HCT116 (cell line): ENCODE data around the gene TMEM187. TPM values are rescaled to one million over a fixed set of nuclear protein-coding genes. Genes with fewer than 3 reads are reported as not detected.

Experiments
- ATAC-seq: fragments of 200-7000 bp; cut with Tn5 transposase; 2 replicates; pipeline ENCODE4 v1.9.1; 2020; ENCODE audit warnings: mild to moderate bottlenecking, moderate library complexity
- BruUV-seq: library from RNA; stranded (reverse); fragments of 400-500 nt; replicated peaks from 2 replicates; lab custom pipeline; 2021; lab: Mats Ljungman, UMichigan
- CTCF ChIA-PET: fragments of 300-600 bp; sonication (Branson Sonifier 250); formaldehyde crosslinking; loops from one replicate; lab custom pipeline; 2021; ENCODE audit warnings: antibody characterized with exemption; lab: Charles Lee
- POLR2A ChIA-PET: fragments of 300-600, 350-600 bp; sonication (Branson Sonifier 250); formaldehyde crosslinking; loops from one replicate; lab custom pipeline; 2021; ENCODE audit warnings: antibody characterized with exemption; lab: Charles Lee
- RAD21 ChIA-PET, 2 experiments: fragments of 300-600 bp; sonication (Branson Sonifier 250); formaldehyde crosslinking; loops; one replicate each; lab custom pipeline; 2023; ENCODE audit warnings: low total read pairs in 2 of 2; ENCODE audit not compliant: uncharacterized antibody in 2 of 2, unreplicated experiment in 2 of 2, low non-redundant PET in 1 of 2; lab: Charles Lee
- DNase-seq: peaks from one replicate; pipeline ENCODE4 v3.0.0-alpha.2; 2010; ENCODE audit warnings: low read depth, low spot score
- H2AFZ ChIP-seq: fragments of 200-600 bp; shearing (Covaris generic), sonication (generic); 2 replicates; pipeline ENCODE4 v1.6.1; 2017; ENCODE audit warnings: low read depth, mixed run types, mixed read lengths, antibody characterized with exemption, low read length; ENCODE audit not compliant: poor library complexity, severe bottlenecking
- H3K27ac ChIP-seq: 2 replicates; pipeline ENCODE4 v1.5.1; 2012; ENCODE audit warnings: low read depth, low read length
- H3K27me3 ChIP-seq: fragments of 200-600 bp; sonication (generic); 2 replicates; pipeline ENCODE4 v1.6.1; 2016; ENCODE audit warnings: mixed run types, low read length, mixed read lengths; ENCODE audit not compliant: insufficient read depth
- H3K36me3 ChIP-seq, 2 experiments: fragments of 200-500 bp in 1 of 2; fragments of 200-600 bp in 1 of 2; sonication (Bioruptor generic) in 1 of 2; sonication (generic) in 1 of 2; 2 replicates each; pipeline versions ENCODE4 v1.5.1 to v1.6.1; 2014 to 2016; ENCODE audit warnings: low read length in 2 of 2, inconsistent platforms in 1 of 2, mixed read lengths in 1 of 2, mixed run types in 1 of 2; ENCODE audit not compliant: insufficient read depth in 2 of 2, control insufficient read depth in 1 of 2
- H3K4me1 ChIP-seq, 2 experiments: fragments of 200-600 bp in 1 of 2; sonication (generic) in 1 of 2; 2 replicates each; pipeline versions ENCODE4 v1.5.1 to v1.6.1; 2012 to 2017; ENCODE audit warnings: low read length in 2 of 2, inconsistent platforms in 1 of 2, mild to moderate bottlenecking in 1 of 2, mixed read lengths in 1 of 2, mixed run types in 1 of 2, moderate library complexity in 1 of 2; ENCODE audit not compliant: insufficient read depth in 2 of 2, control insufficient read depth in 1 of 2
- H3K4me2 ChIP-seq: fragments of 200-600 bp; sonication (generic); 2 replicates; pipeline ENCODE4 v1.6.1; 2017; ENCODE audit warnings: mixed run types, low read length, mixed read lengths
- H3K4me3 ChIP-seq, 2 experiments: fragments of 200-600 bp in 1 of 2; sonication (generic) in 1 of 2; replicated peaks in 1 of 2; 2 replicates each; pipeline ENCODE4 v1.5.1; 2011 to 2016; ENCODE audit warnings: low read length in 2 of 2, control low read depth in 1 of 2, low read depth in 1 of 2, mild to moderate bottlenecking in 1 of 2, mixed read lengths in 1 of 2, mixed run types in 1 of 2
- H3K79me2 ChIP-seq: fragments of 200-600 bp; sonication (generic); 2 replicates; pipeline ENCODE4 v1.6.1; 2017; ENCODE audit warnings: mild to moderate bottlenecking, mixed run types, low read length, moderate library complexity, mixed read lengths; ENCODE audit not compliant: insufficient read depth
- H3K9ac ChIP-seq: fragments of 200-600 bp; sonication (generic); 2 replicates; pipeline ENCODE4 v1.6.1; 2016; ENCODE audit warnings: low read length, mixed read lengths
- H3K9me2 ChIP-seq: fragments of 200-600 bp; sonication (generic), shearing (Covaris generic); 2 replicates; pipeline ENCODE4 v1.6.1; 2017; ENCODE audit warnings: mixed run types, mild to moderate bottlenecking, moderate library complexity; ENCODE audit not compliant: insufficient read depth
- H3K9me3 ChIP-seq, 2 experiments: fragments of 200-500 bp in 1 of 2; fragments of 200-600 bp in 1 of 2; sonication (Bioruptor generic) in 1 of 2; sonication (generic) in 1 of 2; 2 replicates each; pipeline ENCODE4 v1.6.1; 2014 to 2017; ENCODE audit warnings: low read length in 2 of 2, mixed read lengths in 2 of 2, inconsistent platforms in 1 of 2, low read depth in 1 of 2, mild to moderate bottlenecking in 1 of 2, mixed run types in 1 of 2, moderate library complexity in 1 of 2; ENCODE audit not compliant: control insufficient read depth in 1 of 2, insufficient read depth in 1 of 2
- H4K20me1 ChIP-seq: fragments of 200-600 bp; sonication (generic), shearing (Covaris generic); 2 replicates; pipeline ENCODE4 v1.6.1; 2017; ENCODE audit warnings: mixed run types, mild to moderate bottlenecking, moderate library complexity; ENCODE audit not compliant: insufficient read depth
- EZH2phosphoT487 ChIP-seq: fragments of 200-600 bp; IDR thresholded peaks from 2 replicates; pipeline ENCODE4 v1.6.1; 2018; ENCODE audit warnings: antibody characterized with exemption, borderline replicate concordance
- JUND ChIP-seq: IDR thresholded peaks from 2 replicates; pipeline ENCODE4 v1.6.1; 2012
- POLR2A ChIP-seq: IDR thresholded peaks from 2 replicates; pipeline ENCODE4 v1.7.0; 2011; ENCODE audit warnings: borderline replicate concordance; ENCODE audit not compliant: insufficient read depth, insufficient read length; ENCODE audit errors: extremely low read depth
- SRF ChIP-seq: IDR thresholded peaks from 2 replicates; pipeline ENCODE4 v1.6.1; 2012; ENCODE audit warnings: low read depth
- ZBTB33 ChIP-seq: IDR thresholded peaks from 2 replicates; pipeline ENCODE4 v1.6.1; 2011; ENCODE audit warnings: mild to moderate bottlenecking, low read length, moderate library complexity; ENCODE audit not compliant: insufficient replicate concordance; ENCODE audit errors: extremely low read depth
- ZNF274 ChIP-seq: fragments of 200-500 bp; sonication (Bioruptor generic); IDR thresholded peaks from 2 replicates; pipeline ENCODE4 v1.6.1; 2014; ENCODE audit warnings: mild to moderate bottlenecking, low read depth, low read length, inconsistent platforms
- intact Hi-C: fragments of 100-400 bp; cut with micrococcal nuclease; formaldehyde crosslinking; loops from 2 replicates; pipeline ENCODE4 v1.10.0; 2022
- total RNA-seq: library from RNA; stranded (reverse); gene quantifications from one replicate; pipeline ENCODE4 v1.2.1, GENCODE V29; 2021; ENCODE audit not compliant: unreplicated experiment
- TF ChIP-seq, protein P1 (sequence below): IDR thresholded peaks from 2 replicates; pipeline ENCODE4 v1.6.1; 2012

TMEM187 gene
- total RNA-seq, 1 experiment from 2014 or later = 12.6 TPM

- no peak overlapping the region for H3K4me2 ChIP-seq
- no peak for ATAC-seq
- H2AFZ ChIP-seq = no peak overlapping the region
- H3K9me2 ChIP-seq = no peaks in the 10 kb centered on the region
- no peaks in the 10 kb centered on the region for H3K27me3 ChIP-seq
- no peak overlapping the region for H3K4me3 ChIP-seq
- BruUV-seq = TSS peak; percentile 4
- RAD21 ChIA-PET = no interaction called here
- intact Hi-C loops = no loop called here
- no peak overlapping the region; the same call in 1 of the 2 replicates for H3K27ac ChIP-seq
- TF ChIP-seq JUND (no peak), ZNF274 (no peak), ZBTB33 (no peak), POLR2A (no peak), EZH2phosphoT487 (no peak), SRF (no peak)
- TF ChIP-seq, protein P1, sequence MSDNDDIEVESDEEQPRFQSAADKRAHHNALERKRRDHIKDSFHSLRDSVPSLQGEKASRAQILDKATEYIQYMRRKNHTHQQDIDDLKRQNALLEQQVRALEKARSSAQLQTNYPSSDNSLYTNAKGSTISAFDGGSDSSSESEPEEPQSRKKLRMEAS = no peak
- H3K36me3 ChIP-seq = peaks cover 0 to 11% of the 10 kb centered on the region in 2 experiments; a peak in 1 of 4 replicates
- H4K20me1 ChIP-seq = no peaks in the 10 kb centered on the region
- POLR2A ChIA-PET = no interaction called here
- peaks cover 83% of the 10 kb centered on the region for H3K79me2 ChIP-seq
- CTCF ChIA-PET = no interaction called here
- peaks cover 7 to 13% of the 10 kb centered on the region in 2 experiments; a peak in 3 of 4 replicates for H3K4me1 ChIP-seq
- no peak overlapping the region for H3K9ac ChIP-seq
- no peaks in the 10 kb centered on the region for H3K9me3 ChIP-seq
- no peak for DNase-seq
Measured at GRCh38 chrX:153967536-153968224, 4.9 kb upstream of the TMEM187 start.
